Amniotic epithelial cell (primary cell): ENCODE results near the gene TROAP.
"Not testable (repeated sequence)": the region's sequence is repeated elsewhere in the genome, so short reads cannot be mapped to it uniquely, and the experiment has no call there.

Experiments used
- DNase-seq: peaks from one replicate; pipeline ENCODE4 v3.0.0-alpha.2; 2010; ENCODE audit warnings: low read depth

The TROAP gene

DNA sequence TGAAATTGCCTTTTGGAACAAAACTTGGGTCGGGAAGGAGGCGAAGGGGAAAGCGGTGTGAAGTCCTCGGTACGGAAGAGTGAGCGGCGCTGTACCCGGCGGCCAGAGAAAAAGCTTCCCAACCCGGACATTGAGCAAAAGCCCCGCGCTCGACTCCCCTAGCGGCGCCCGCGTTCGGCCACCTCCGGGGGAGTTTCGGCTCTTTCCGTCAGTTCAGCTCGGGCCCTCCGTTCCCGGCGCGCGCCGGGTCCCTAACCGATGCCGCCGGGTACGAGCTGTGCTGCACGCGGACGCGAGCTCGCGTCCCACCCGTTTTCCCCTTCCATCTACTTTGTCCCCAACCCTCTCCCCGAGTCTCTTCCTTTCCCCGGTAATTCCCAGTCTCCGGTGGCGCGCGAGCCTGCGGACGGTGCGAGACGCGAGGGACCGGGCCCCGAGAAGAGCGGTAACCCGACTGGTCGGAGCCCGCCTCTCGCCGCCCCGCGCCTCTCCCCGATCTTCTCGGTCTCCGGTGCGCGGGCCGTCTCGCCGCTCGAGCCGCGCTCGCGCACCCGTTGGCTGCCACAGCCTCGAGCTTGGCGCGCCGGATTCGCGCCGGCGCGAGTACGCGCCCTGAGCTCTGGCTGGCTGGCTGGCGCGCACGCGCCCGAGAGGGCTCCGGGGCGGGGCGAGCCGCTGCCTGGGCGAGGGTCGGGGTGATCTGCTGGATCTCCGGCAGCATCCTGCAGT is 43.8 kb downstream of the TROAP start:
- peak; percentile 92 for DNase-seq

DNA sequence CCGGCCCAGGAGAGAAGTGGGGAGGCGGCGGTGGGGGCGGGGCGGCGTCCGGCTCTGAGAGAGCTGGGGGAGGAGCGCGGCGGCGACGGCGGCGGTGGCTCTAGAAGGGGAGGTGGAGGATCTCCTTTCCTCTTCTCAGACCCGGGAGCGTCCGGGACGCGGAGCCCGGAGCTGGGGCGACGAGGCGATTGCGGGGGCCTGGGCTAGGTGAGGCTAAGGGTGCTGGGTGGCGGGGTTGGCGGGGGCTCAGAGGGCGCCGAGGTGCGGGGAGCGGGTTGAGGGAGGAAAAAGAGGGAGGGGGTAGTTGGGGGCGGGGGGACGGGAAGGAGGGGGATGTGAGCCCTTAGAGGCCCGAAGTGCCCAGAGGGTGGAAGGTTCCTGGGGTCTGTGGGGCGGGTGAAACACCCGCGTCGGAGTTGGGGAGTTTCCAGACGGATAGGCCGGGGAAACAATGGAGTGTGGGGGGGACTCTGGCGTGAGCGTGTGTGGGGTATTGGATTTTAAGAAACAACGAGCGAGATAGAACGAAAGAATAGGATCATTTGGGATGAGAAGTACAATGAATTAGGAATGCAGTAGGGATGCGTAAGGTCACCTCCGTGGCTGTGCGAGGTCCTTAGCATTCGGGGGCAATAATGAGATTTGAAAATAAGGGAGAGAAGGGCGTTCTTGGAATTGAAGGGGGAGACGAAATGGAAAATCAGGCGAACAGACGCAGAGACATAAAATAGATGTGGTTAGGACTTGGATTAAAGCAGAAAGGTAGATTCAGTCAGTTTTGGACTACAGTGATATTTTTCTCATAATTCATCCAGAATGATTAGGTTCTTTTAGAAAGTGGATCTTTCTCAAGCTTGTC is 44.6 kb downstream of the TROAP start, which contains the start of gene SPATS2:
SPATS2 (plus strand) TSS at position 82 of the 859 bp plus-strand sequence. CDS start 93,551 bp downstream, outside the sequence.
- DNase-seq = no peak

DNA sequence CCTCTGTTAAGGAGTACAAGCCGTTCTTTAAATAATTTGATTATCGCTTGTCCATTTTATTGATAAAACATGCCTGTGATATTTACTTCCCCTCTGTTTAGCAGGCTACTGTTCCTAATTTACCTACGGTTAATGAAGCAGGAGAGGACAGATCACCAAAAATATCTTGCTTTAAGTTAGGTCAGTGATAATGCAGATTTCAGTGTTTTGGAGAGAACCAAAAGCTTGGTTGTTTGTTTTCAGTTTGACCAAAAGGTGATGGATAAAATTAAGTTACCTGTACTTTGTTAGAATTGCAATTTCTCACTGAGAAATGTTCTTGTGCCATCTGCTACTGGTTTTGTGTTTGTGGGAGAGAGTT is 45.2 kb downstream of the TROAP start:
- DNase-seq = no peak

DNA sequence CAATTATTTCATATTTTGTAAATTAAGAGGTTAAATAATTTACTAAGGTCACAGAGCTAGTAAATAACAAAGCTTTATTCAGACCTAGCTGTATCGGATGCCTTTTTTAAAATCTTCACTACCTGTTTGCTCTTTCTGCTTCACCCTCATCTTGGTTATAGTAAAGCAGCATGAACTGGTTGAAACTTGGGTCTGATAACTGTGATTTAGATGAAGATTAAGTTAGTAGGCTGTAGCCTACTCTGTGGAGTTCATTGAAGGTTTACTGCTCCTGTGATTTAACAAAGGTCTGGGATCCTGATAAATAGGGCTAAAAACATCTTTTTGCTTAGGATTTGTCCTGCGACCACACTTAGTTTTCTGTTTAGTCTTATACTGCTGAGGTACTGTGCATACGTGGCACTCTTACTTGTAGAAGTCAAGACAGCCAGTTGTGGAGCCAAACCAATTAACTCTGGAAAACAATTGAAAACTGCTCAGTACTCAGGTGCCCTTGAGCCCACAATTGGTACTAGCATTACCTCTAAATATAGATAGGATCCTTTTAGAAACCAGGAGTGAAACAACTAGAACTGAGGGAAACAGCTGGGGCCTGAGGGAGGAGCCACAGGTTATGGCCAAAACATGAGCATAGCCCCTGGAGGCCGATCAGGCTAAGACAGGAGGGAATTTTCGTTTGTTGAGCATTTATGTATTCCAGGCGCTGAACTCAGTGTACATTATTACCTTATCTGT is 46.5 kb downstream of the TROAP start:
- DNase-seq = no peak

DNA sequence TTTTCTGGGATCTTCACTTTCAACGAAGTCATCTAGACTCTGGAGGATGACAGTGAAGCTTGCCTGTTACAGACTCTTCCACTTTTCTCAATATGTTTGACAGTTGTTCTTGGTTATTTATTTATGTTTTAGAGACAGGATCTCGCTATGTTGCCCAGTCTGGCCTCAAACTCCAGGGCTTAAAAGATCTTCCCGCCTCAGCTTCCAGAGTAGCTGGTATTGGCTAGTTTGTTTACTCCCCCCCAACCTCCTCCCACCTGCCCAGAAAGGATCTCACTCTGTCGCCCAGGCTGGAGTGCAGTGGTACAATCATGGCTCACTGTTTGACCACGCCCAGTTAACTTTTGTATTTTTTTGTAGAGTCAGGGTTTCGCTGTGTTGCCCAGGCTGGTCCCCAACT is 47.5 kb downstream of the TROAP start:
- DNase-seq = no peak

DNA sequence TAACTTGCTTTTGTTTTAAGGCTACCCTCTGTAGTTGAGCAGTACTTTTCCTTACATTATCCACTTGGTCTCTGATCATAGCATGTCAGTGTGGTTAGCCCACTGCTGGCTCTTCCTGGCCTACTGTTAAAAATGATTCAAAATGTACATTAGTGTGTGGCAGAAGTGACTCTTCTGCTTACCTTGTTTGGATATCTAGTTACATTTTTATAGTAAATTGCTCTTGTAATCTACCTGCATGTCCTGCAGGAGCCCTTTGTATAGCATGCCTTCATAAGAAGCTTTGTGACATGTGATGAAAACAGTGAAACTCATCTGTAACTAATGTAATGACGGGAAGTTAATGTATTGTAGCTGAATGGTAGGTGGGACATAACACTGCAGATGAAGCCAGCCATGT is 52.4 kb downstream of the TROAP start:
- no peak for DNase-seq

DNA sequence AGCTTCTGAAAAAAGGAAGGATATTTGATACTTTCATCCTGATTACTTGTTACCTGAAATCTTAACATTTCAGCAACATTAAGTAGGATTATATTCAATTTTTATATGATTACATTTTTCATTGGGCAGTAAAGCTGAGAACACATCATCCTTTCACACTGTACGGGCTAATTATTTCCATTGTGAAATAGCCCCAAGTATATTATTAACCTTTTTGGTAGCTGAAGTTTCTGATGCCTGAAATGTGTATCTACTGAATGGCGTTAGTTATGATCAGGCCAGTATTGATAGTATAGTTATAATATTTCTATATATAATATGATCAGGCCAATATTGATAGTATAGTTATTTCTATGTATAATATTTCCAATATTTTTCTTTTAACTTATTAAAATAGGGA is 54.3 kb downstream of the TROAP start:
- no peak for DNase-seq

DNA sequence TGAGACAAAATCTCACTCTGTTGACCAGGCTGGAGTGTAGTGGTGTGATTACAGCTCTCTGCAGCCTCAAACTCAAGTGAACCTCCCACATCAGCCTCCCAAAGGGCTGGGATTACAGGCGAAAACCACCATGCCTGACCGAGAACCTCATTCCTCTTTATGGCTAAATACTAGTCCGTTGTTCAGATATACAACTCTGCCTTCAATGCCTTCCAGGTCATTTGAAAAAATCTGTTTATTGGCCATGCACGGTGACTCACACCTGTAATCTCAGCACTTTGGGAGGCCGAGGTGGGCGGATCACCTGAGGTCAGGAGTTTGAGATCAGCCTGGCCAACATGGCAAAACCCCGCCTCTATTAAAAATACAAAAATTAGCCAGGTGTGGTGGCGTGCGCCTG is 57.1 kb downstream of the TROAP start:
- DNase-seq = not testable (repeated sequence)
